Muscle layer of colon (tissue), 2 donors: Measurements from ENCODE around the gene LOXL1.

Source experiments
- H3K27ac ChIP-seq: one replicate; pipeline ENCODE4 v1.7.0; 2013; ENCODE audit warnings: low read depth, mild to moderate bottlenecking, low read length, moderate library complexity
- H3K27me3 ChIP-seq, 2 donors: one replicate each; pipeline ENCODE4 v1.7.0; 2013; ENCODE audit warnings: low read length in 2 of 2, mild to moderate bottlenecking in 2 of 2; ENCODE audit not compliant: insufficient read depth in 2 of 2, control insufficient read depth in 1 of 2
- H3K36me3 ChIP-seq: one replicate; pipeline ENCODE4 v1.7.0; 2013; ENCODE audit warnings: mild to moderate bottlenecking, low read length; ENCODE audit not compliant: insufficient read depth
- H3K4me1 ChIP-seq: one replicate; pipeline ENCODE4 v1.7.0; 2013; ENCODE audit warnings: mild to moderate bottlenecking, low read length; ENCODE audit not compliant: insufficient read depth
- H3K4me3 ChIP-seq, 2 donors: one replicate each; pipeline ENCODE4 v1.7.0; 2013; ENCODE audit warnings: low read length in 2 of 2, low read depth in 1 of 2, mild to moderate bottlenecking in 1 of 2, moderate library complexity in 1 of 2
- H3K9ac ChIP-seq: one replicate; pipeline ENCODE4 v1.7.0; 2013; ENCODE audit warnings: low read length
- H3K9me3 ChIP-seq: one replicate; pipeline ENCODE4 v1.7.0; 2013; ENCODE audit warnings: mild to moderate bottlenecking, low read length
- donor health status: abdominal sarcoma.
- donor health status: Adenocarcinoma of cecum.

The LOXL1 gene

DNA sequence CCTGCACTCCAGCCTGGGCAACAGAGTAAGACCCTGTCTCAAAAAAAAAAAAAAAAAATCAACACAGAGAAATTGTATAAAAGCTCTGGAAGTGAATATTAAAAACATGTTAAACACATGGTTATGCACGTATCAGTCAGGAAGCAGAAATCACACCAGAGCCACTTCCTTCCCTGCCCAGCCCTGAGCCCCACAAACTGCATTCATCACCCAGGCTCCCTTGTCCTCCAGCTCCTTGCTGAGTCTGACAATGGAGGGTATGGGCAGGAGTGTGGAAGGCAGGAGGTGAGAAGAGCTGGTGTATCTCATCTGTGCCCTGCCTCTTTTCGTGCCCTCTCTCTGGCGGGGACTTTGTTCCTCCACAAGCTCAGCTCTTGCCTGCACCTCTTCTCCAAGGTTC, 12.1 kb upstream of the LOXL1 start:
- Histone ChIP-seq H3K27me3 (no peaks in the 10 kb centered on the region), H3K4me3 (no peak overlapping the region), H3K27ac (no peak overlapping the region), H3K4me1 (no peaks in the 10 kb centered on the region), H3K9ac (no peak overlapping the region), H3K9me3 (no peaks in the 10 kb centered on the region), H3K36me3 (no peaks in the 10 kb centered on the region)

DNA sequence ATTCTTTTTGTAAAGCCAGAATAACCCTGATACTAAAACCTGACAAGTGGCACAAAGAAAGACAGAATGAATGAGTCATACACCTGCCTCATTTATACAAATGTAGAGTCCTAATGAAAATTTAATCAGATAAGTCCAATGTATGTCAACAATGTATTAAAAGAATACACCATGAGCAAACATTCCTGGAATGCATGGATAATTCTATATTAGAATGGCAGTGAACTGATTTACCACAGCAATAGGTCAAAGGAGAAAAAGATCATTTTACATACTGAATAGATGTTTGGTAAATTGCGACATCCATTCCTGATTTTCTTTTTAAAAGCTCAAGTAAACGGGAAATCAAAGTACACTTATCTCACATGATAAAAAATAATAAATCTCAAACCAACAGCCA, 11.2 kb upstream of the LOXL1 start:
- Histone ChIP-seq H3K9ac (no peak overlapping the region), H3K27me3 (no peaks in the 10 kb centered on the region), H3K4me3 (no peak overlapping the region), H3K9me3 (no peaks in the 10 kb centered on the region), H3K36me3 (no peaks in the 10 kb centered on the region), H3K4me1 (no peaks in the 10 kb centered on the region), H3K27ac (no peak overlapping the region)

DNA sequence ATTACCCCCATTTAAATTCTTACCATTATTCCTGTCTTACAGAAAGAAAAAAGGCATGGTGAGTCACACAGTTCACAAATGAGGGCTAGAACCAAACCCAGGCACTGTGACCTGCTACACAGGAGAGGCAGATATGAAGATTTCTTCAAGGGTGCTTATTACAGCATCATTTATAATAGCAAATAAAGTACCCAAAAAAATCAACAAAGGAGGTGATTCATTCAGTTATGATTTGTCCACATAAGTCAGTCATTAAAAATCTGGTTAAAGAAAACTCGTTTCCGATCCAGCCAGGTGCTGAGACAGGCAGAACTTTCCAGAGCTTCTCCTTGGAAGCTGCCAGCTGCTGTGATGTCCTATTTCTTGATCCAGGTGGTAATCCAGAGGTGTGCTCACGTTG, 7.5 kb upstream of the LOXL1 start:
- H3K4me1 ChIP-seq = peaks cover 28% of the 10 kb centered on the region
- no peaks in the 10 kb centered on the region for H3K27me3 ChIP-seq
- H3K9me3 ChIP-seq = no peaks in the 10 kb centered on the region
- H3K36me3 ChIP-seq = no peaks in the 10 kb centered on the region
- no peak overlapping the region for H3K27ac ChIP-seq
- H3K4me3 ChIP-seq = no peak overlapping the region
- H3K9ac ChIP-seq = no peak overlapping the region

DNA sequence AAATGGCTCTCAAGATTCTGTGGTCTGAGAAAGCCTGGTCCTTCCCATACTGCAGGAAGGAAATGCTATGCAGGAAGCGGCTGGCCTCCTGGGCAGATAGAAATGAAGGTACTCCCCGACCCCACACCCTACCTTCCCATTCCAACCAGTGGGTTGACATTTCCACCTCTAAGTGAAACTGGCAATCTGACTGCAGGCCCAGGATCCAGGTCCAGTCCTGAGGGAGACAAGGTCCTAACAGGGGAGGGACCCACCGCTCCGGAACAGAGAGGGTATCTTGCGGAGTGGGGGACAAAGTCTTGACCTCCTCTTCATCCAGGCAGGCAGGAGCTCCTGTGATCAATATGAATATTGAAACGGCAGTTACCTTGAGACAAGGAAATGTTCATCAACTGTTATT, 6.6 kb upstream of the LOXL1 start:
- Histone ChIP-seq H3K9me3 (no peaks in the 10 kb centered on the region), H3K27ac (no peak overlapping the region), H3K4me3 (no peak overlapping the region), H3K9ac (no peak overlapping the region), H3K36me3 (no peaks in the 10 kb centered on the region), H3K4me1 (peaks cover 37% of the 10 kb centered on the region), H3K27me3 (no peaks in the 10 kb centered on the region)

DNA sequence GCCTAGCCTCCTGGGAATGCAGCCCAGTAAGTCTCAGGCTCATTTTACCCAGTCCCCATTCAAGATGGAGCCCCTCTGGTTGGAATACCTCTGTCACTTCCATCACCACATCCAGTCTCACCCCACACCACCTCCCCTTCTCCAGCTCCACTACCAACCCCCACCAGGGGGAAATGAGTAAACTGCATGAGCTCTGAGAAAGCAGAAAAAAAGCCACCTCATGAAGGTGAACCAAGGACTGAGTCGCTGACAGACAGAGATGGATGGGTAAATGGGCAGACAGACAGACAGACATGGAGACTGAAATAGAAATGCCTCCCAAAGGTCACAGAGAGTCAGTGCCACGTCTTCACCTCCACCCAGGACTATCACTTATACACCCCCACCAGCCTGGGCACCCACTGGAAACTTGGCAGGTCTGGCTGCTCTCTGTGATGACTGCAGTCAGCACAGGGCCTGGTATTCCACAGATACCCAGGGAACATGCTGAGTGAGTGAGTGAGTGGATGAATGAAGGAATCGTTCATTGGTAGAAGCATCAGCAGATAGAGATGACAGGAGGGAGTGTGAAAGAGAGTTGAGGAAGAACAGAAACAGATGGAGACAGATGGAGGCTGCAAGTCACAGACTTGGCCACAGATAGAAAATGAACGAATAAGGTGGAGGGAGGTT, 4.9 kb upstream of the LOXL1 start:
- Histone ChIP-seq H3K36me3 (no peaks in the 10 kb centered on the region), H3K9me3 (no peaks in the 10 kb centered on the region), H3K4me1 (peaks cover 53% of the 10 kb centered on the region), H3K4me3 (no peak overlapping the region), H3K27me3 (no peaks in the 10 kb centered on the region), H3K9ac (no peak overlapping the region), H3K27ac (no peak overlapping the region)

DNA sequence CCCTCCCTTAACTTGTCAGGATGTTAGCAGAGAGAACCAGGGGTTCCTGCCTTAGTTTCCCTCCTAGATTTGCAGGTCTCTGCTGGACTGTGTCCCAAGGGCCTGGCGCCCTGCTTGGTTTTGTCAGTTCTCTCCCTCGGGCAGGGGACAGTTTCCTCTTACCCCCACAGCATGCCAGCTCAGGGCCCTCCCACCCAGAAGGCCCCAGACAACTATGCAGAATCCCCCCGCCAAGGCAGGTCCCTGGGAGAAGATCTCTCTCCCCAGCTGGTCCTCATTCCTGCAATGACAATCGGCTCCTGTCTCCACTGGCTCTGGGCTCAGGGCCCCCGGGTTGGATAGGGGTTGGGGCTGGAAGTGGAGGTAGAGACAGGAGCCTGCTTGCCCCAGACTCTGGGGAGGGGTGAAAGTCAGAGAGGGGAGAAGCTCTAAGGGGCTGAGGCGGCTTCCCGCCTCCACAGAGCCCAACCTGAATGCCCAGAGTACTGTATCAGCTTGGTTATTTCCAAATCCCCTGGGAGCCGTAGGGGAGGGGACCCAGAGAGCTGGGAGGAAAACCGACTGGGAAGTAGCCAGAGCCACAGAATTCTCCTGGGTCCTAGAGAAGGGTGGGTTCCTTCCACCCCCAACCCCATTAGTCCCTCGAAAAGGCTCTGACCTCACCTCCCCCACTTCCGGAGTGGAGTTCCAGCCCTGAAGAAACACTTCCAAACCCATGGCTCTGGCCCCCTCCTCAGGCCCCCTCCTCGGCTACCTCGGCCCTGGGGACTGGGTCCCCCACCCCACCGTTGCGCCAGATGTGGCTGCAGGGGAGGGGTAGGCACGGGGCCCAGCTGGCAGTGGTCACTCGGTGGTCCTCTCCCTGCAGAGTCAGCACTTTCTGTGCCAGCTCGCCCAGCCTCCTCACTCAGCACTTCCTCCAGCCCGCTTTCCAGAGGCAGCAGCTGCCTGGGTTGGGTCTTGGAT, 3.8 kb upstream of the LOXL1 start:
- Histone ChIP-seq H3K36me3 (no peaks in the 10 kb centered on the region), H3K27ac (no peak overlapping the region), H3K9ac (peak overlapping the region; percentile 3), H3K4me3 (peak overlapping the region; percentile 11 to 16), H3K27me3 (no peaks in the 10 kb centered on the region), H3K9me3 (no peaks in the 10 kb centered on the region), H3K4me1 (peaks cover 58% of the 10 kb centered on the region)

DNA sequence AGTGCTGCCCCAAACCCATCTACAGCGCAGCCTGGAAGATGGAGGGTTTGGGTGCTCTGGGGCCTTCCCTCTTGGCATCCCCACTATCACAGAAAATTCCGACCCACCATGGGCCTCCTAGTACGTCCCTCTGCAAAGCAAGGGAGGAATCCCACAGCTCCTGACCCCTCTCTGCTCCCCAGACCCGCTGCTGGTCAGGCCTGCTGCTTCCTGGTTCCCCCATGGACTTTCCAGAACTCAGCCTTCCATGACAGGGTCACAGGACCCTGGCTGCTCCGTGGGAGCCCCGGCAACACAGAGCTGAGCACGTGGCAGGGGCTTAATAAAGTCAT, 3.1 kb upstream of the LOXL1 start:
- Histone ChIP-seq H3K27me3 (no peaks in the 10 kb centered on the region), H3K4me1 (peaks cover 60% of the 10 kb centered on the region), H3K4me3 (no peak overlapping the region), H3K27ac (peak overlapping the region; percentile 62), H3K9ac (peak overlapping the region; percentile 3), H3K9me3 (no peaks in the 10 kb centered on the region), H3K36me3 (no peaks in the 10 kb centered on the region)

DNA sequence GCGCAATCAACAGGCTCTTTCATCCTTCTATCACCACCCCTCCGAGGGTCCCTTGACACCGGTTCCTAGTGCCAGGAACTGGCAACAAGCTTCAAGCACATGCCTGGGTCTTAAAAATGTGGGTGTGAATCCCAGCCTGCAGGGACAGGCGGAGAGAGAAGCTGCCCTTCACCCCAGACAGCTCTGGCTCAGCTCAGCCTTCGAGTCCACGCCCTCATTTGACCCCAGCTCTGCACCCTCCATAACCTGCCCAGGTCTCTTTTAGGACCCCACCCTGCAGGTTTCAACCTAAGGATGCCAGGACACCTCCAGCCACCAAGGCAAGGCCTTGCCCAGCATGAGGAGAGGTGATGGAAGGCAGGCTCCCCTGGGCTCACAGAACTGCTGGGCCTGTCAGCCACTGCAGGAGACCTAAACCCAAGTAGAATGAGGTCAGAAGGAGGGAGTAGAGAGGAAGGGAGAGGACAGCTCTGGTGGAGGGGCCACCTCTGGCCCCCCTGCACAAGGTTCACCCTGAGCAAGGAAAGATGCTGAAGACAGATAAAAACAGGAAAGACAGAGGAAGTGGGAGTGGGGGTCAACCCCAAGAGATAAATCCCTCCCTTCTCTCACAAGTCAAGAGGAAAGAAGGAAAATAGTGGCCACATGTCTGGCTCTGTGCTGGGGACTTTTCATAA, 2.6 kb upstream of the LOXL1 start:
- H3K9ac ChIP-seq = peak overlapping the region; percentile 33
- no peaks in the 10 kb centered on the region for H3K27me3 ChIP-seq
- no peak overlapping the region for H3K4me3 ChIP-seq
- H3K36me3 ChIP-seq = no peaks in the 10 kb centered on the region
- H3K9me3 ChIP-seq = no peaks in the 10 kb centered on the region
- H3K27ac ChIP-seq = peak overlapping the region; percentile 62
- peaks cover 62% of the 10 kb centered on the region for H3K4me1 ChIP-seq

GRCh38 chr15:73924171-73924921, 1.9 kb upstream of the LOXL1 start:
- Histone ChIP-seq H3K9me3 (no peaks in the 10 kb centered on the region), H3K4me1 (peaks cover 70% of the 10 kb centered on the region), H3K4me3 (no peak overlapping the region), H3K9ac (peak overlapping the region; percentile 33), H3K36me3 (no peaks in the 10 kb centered on the region), H3K27ac (peak overlapping the region; percentile 62), H3K27me3 (no peaks in the 10 kb centered on the region)

GRCh38 chr15:73925848-73926218, 429 bp upstream of the LOXL1 start:
- H3K4me1 ChIP-seq = peaks cover 84% of the 10 kb centered on the region
- H3K4me3 ChIP-seq = peak overlapping the region in 1 of 2 donors; percentile 74
- no peaks in the 10 kb centered on the region for H3K9me3 ChIP-seq
- no peaks in the 10 kb centered on the region for H3K36me3 ChIP-seq
- H3K27ac ChIP-seq = peak overlapping the region; percentile 91
- H3K27me3 ChIP-seq = no peaks in the 10 kb centered on the region
- H3K9ac ChIP-seq = no peak overlapping the region

DNA sequence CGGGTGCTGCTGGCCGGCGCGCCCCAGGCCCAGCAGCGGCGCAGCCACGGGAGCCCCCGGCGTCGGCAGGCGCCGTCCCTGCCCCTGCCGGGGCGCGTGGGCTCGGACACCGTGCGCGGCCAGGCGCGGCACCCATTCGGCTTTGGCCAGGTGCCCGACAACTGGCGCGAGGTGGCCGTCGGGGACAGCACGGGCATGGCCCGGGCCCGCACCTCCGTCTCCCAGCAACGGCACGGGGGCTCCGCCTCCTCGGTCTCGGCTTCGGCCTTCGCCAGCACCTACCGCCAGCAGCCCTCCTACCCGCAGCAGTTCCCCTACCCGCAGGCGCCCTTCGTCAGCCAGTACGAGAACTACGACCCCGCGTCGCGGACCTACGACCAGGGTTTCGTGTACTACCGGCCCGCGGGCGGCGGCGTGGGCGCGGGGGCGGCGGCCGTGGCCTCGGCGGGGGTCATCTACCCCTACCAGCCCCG, 777 bp downstream of the LOXL1 start:
- no peaks in the 10 kb centered on the region for H3K9me3 ChIP-seq
- peaks cover 78% of the 10 kb centered on the region for H3K4me1 ChIP-seq
- peak overlapping the region; percentile 63 to 74 for H3K4me3 ChIP-seq
- H3K27ac ChIP-seq = peak overlapping the region; percentile 91
- H3K36me3 ChIP-seq = no peaks in the 10 kb centered on the region
- H3K9ac ChIP-seq = peak overlapping the region; percentile 15
- no peaks in the 10 kb centered on the region for H3K27me3 ChIP-seq
